CD4-positive, CD25-positive, alpha-beta regulatory T cell (primary cell): ENCODE measurements around the gene MSI2. TPM values are rescaled to one million over a fixed set of nuclear protein-coding genes. Genes with fewer than 3 reads are reported as not detected.

ENCODE experiments used
- ATAC-seq, 2 donors: fragments of 150-1000 bp; cut with Tn5 transposase; one replicate each; pipeline ENCODE4 v1.10.0; 2021; ENCODE audit warnings: low read depth in 2 of 2, moderate number of reproducible peaks in 2 of 2, moderate library complexity in 1 of 2
- DNase-seq, 3 donors: peaks; one replicate each; pipeline versions ENCODE4 v3.0.0 to v3.0.0-alpha.2; 2012 to 2022; ENCODE audit warnings: mixed read lengths in 1 of 3
- H3K27ac ChIP-seq: one replicate; pipeline ENCODE4 v1.7.0; 2013; ENCODE audit warnings: mild to moderate bottlenecking, low read length; ENCODE audit not compliant: insufficient read depth, poor library complexity, severe bottlenecking
- H3K27me3 ChIP-seq: one replicate; pipeline ENCODE4 v1.7.0; 2013; ENCODE audit warnings: low read length; ENCODE audit not compliant: control insufficient read depth, insufficient read depth
- H3K36me3 ChIP-seq: one replicate; pipeline ENCODE4 v1.7.0; 2013; ENCODE audit warnings: mild to moderate bottlenecking, low read length, moderate library complexity; ENCODE audit not compliant: control insufficient read depth, insufficient read depth
- H3K4me1 ChIP-seq: 2 replicates; pipeline ENCODE4 v1.7.0; 2013; ENCODE audit warnings: mild to moderate bottlenecking, low read length; ENCODE audit not compliant: insufficient read depth, control insufficient read depth, poor library complexity, severe bottlenecking
- H3K4me3 ChIP-seq: one replicate; pipeline ENCODE4 v1.7.0; 2013; ENCODE audit warnings: low read depth, mild to moderate bottlenecking, low read length, moderate library complexity
- H3K9me3 ChIP-seq, 2 experiments: 1 replicate in 1 of 2; 2 replicates in 1 of 2; pipeline ENCODE4 v1.7.0; 2013; ENCODE audit warnings: low read length in 2 of 2, mild to moderate bottlenecking in 1 of 2, moderate library complexity in 1 of 2; ENCODE audit not compliant: control insufficient read depth in 2 of 2
- H3K27ac Mint-ChIP-seq, 3 donors: one replicate each; pipeline ENCODE4 v1.8.0; 2020 to 2022; ENCODE audit warnings: mild to moderate bottlenecking in 3 of 3, mixed read lengths in 3 of 3, moderate library complexity in 2 of 3
- H3K27me3 Mint-ChIP-seq: one replicate; pipeline ENCODE4 v1.8.0; 2022; ENCODE audit warnings: mild to moderate bottlenecking, mixed read lengths
- H3K36me3 Mint-ChIP-seq: one replicate; pipeline ENCODE4 v1.8.0; 2020; ENCODE audit warnings: mixed read lengths
- H3K4me1 Mint-ChIP-seq, 4 donors: one replicate each; pipeline ENCODE4 v1.8.0; 2020 to 2022; ENCODE audit warnings: mixed read lengths in 4 of 4, mild to moderate bottlenecking in 1 of 4
- H3K4me3 Mint-ChIP-seq, 4 donors: one replicate each; pipeline ENCODE4 v1.8.0; 2020 to 2022; ENCODE audit warnings: mild to moderate bottlenecking in 4 of 4, mixed read lengths in 4 of 4, moderate library complexity in 3 of 4
- H3K9me3 Mint-ChIP-seq, 7 donors: one replicate each; pipeline ENCODE4 v1.8.0; 2020 to 2022; ENCODE audit warnings: mixed read lengths in 7 of 7, mild to moderate bottlenecking in 3 of 7, moderate library complexity in 2 of 7
- polyA plus RNA-seq, 4 donors: library from polyadenylated mRNA; unstranded; fragments of 300-500 nt; fragmentation: Illumina TruSeq; gene quantifications; one replicate each; pipeline ENCODE4 v1.2.3, GENCODE V29; 2021
- total RNA-seq: library from RNA; stranded (reverse); gene quantifications from one replicate; pipeline ENCODE4 v1.2.3, GENCODE V29; 2022

Gene MSI2
- total and polyA plus RNA-seq, 5 donors from 2014 or later, result 3.2 to 177 (median 3.4) TPM

DNA sequence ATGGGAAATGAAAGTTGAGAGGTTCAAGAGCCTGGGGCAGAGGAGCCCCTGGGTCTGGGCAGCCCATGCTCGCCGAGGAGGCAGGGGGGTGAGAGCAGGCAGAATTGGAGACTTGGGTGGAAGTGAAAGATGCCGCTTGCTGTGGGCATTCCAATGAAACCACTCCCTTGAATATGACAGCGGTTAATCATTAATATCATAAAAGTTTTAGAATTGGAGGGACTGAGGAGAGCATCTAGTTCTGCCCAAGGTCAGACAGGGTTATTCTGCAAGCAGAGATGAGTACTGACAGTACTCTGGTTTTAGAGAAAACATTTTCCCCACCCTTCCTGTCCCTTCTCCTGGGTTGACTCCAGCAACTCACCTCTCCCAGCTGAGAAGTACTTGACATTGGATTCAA lies 180.2 kb downstream of the MSI2 start:
- H3K36me3 Mint-ChIP-seq, result peaks cover 22% of the 10 kb centered on the region
- H3K4me3 ChIP-seq, result no peak overlapping the region
- no peak overlapping the region for H3K27ac ChIP-seq
- H3K9me3 ChIP-seq, result no peaks in the 10 kb centered on the region
- no peaks in the 10 kb centered on the region for H3K9me3 Mint-ChIP-seq
- H3K27ac Mint-ChIP-seq, result peak overlapping the region in 2 of 3 donors; percentile 7 to 74
- peak overlapping the region in 1 of 4 donors; percentile 3 for H3K4me3 Mint-ChIP-seq
- peaks cover 8% of the 10 kb centered on the region for H3K36me3 ChIP-seq
- no peaks in the 10 kb centered on the region for H3K27me3 ChIP-seq
- DNase-seq, result no peak
- H3K27me3 Mint-ChIP-seq, result no peaks in the 10 kb centered on the region
- ATAC-seq, result no peak
- H3K4me1 ChIP-seq, result peaks cover 23% of the 10 kb centered on the region
- peaks cover 30 to 73% (median 50%) of the 10 kb centered on the region in 4 donors for H3K4me1 Mint-ChIP-seq

DNA sequence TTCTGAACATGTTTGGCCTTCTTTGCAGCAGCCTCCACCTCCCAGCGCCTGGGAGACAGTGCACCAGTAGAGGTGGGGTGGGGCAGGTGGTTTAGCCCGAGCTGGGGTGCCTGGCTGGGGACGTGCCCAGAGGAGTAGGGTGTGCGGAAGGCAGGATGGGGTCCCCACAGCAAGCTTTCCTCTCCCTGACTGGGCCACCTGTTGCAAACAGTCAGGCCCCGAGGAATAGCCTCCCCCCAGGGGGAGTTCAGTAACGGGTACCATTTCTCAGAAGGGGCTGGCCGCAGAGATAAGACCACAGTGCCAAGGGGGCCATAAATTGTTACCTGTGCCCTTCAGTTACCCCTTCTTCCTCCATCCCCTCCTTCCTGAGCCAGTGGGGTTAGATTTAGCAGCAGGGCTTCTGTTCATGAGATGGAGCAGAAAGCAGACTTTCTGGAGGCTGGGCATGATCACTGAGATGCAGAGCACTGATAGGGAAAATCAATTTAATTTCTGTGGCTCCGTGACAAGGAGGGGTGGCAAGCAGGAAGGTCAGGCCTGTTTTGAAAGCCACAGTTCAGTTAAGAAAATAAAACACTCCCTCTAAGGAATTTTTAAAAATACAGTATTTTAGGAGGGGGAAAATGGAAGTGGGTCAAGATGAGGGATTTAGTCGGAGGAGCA lies 181.9 kb downstream of the MSI2 start:
- Histone ChIP-seq H3K27ac (no peak overlapping the region), H3K27me3 (no peaks in the 10 kb centered on the region), H3K9me3 (no peaks in the 10 kb centered on the region), H3K4me1 (peaks cover 40% of the 10 kb centered on the region), H3K36me3 (peaks cover 6% of the 10 kb centered on the region), H3K4me3 (no peak overlapping the region)
- Mint-ChIP-seq H3K36me3 (peaks cover 13% of the 10 kb centered on the region), H3K4me3 (peak overlapping the region in 1 of 4 donors; percentile 60), H3K27ac (peak overlapping the region; percentile 26 to 97 (median 56)), H3K27me3 (no peaks in the 10 kb centered on the region), H3K4me1 (peaks cover 31 to 79% (median 59%) of the 10 kb centered on the region in 4 donors), H3K9me3 (no peaks in the 10 kb centered on the region)
- DNase-seq, result no peak
- ATAC-seq, result no peak

DNA sequence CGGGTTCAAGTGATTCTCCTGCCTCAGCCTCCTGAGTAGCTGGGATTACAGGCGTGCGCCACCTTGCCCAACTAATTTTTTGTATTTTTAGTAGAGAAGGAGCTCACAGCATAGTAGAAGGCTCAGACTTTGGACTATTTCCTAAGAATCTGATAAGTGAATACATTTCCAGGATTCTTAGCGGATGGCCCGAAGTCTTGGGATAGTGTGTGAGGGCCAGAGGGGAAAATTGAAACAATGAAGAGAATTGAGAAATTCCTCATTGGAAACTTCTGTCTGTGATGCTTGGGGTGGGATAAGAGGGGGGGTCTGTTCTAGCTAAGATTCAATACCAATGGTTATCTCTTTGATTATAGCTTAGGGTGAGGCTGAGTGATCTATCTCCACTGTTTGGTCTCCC lies 183.3 kb downstream of the MSI2 start:
- peaks cover 27 to 88% (median 64%) of the 10 kb centered on the region in 4 donors for H3K4me1 Mint-ChIP-seq
- peak overlapping the region; percentile 51 to 88 (median 80) for H3K4me3 Mint-ChIP-seq
- H3K27ac Mint-ChIP-seq, result peak overlapping the region; percentile 97 to 99 (median 99)
- peaks cover 50% of the 10 kb centered on the region for H3K4me1 ChIP-seq
- H3K27me3 Mint-ChIP-seq, result no peaks in the 10 kb centered on the region
- no peaks in the 10 kb centered on the region for H3K9me3 ChIP-seq
- ATAC-seq, result no peak
- H3K36me3 ChIP-seq, result peaks cover 2% of the 10 kb centered on the region
- DNase-seq, result no peak
- peak overlapping the region; percentile 82 for H3K27ac ChIP-seq
- peaks cover 9% of the 10 kb centered on the region for H3K36me3 Mint-ChIP-seq
- peak overlapping the region; percentile 43 for H3K4me3 ChIP-seq
- H3K27me3 ChIP-seq, result no peaks in the 10 kb centered on the region
- no peaks in the 10 kb centered on the region for H3K9me3 Mint-ChIP-seq

DNA sequence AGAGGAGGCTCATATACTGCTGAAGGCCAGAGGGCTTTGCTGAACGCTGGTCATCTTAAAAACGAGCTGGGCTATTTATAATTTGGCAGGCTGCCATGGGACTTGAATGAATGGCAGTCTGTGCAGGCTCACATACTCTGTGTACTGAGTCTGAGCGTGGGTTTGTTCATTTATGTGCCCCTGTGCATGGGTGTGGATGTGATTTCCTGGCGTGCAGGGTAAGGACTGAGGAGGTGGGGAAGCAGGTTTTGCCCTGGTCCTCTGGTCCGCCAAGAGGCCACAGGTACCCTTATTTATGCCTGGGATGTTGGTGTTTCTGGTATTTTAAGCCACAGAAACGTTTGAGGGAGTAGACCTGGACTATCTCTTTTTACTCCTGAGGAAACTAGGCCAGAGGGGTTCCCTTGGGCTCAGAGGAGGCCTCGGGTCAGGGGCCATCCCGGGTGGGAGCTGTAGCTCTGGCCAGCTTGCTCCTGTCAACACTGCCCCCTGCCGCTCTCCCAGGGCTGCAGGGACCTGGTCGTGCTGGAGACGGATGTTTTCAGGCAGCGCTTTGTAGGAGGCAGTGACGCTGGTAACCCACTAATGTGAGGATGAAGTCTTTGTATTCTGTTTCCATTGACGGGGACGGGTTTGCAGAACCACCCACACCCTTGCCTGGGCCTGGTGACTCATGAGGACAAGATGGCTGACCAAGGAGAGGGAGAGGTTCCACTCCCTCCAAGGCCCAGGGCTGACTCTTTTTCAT lies 184.4 kb downstream of the MSI2 start:
- H3K36me3 ChIP-seq, result no peaks in the 10 kb centered on the region
- no peaks in the 10 kb centered on the region for H3K27me3 Mint-ChIP-seq
- H3K4me3 ChIP-seq, result peak overlapping the region; percentile 51
- H3K9me3 ChIP-seq, result no peaks in the 10 kb centered on the region
- peaks cover 59% of the 10 kb centered on the region for H3K4me1 ChIP-seq
- peaks cover 9% of the 10 kb centered on the region for H3K36me3 Mint-ChIP-seq
- no peaks in the 10 kb centered on the region for H3K27me3 ChIP-seq
- peak overlapping the region; percentile 82 for H3K27ac ChIP-seq
- DNase-seq (peak; percentile 48 to 87 (median 66)), ATAC-seq (peak; percentile 84)
- peak overlapping the region; percentile 97 to 99 (median 99) for H3K27ac Mint-ChIP-seq
- H3K4me1 Mint-ChIP-seq, result peaks cover 27 to 93% (median 65%) of the 10 kb centered on the region in 4 donors
- H3K9me3 Mint-ChIP-seq, result no peaks in the 10 kb centered on the region
- peak overlapping the region; percentile 51 to 88 (median 76) for H3K4me3 Mint-ChIP-seq

DNA sequence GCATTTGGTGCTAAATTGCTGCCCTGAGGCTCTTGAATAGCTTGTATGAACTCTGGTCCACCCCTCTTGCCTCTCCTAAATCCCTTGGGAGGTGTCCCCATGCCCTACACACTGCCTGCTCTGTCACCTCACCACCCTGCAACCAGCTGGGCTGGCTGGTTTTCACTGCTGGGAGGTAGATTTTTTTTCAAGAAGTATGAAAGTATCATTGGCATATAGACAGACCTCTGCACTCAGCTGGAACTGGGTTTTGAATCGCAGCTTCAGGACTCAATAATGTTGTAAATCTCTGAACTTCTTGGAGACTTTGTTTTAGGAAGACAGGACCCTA lies 184.9 kb downstream of the MSI2 start:
- Histone ChIP-seq H3K36me3 (no peaks in the 10 kb centered on the region), H3K27ac (peak overlapping the region; percentile 82), H3K4me3 (peak overlapping the region; percentile 51), H3K4me1 (peaks cover 59% of the 10 kb centered on the region), H3K27me3 (no peaks in the 10 kb centered on the region), H3K9me3 (no peaks in the 10 kb centered on the region)
- no peaks in the 10 kb centered on the region for H3K9me3 Mint-ChIP-seq
- H3K27ac Mint-ChIP-seq, result peak overlapping the region; percentile 97 to 99 (median 99)
- peaks cover 9% of the 10 kb centered on the region for H3K36me3 Mint-ChIP-seq
- ATAC-seq, result peak; percentile 15 to 25
- no peaks in the 10 kb centered on the region for H3K27me3 Mint-ChIP-seq
- no peak for DNase-seq
- H3K4me1 Mint-ChIP-seq, result peaks cover 21 to 93% (median 66%) of the 10 kb centered on the region in 4 donors
- H3K4me3 Mint-ChIP-seq, result peak overlapping the region; percentile 51 to 88 (median 76)

DNA sequence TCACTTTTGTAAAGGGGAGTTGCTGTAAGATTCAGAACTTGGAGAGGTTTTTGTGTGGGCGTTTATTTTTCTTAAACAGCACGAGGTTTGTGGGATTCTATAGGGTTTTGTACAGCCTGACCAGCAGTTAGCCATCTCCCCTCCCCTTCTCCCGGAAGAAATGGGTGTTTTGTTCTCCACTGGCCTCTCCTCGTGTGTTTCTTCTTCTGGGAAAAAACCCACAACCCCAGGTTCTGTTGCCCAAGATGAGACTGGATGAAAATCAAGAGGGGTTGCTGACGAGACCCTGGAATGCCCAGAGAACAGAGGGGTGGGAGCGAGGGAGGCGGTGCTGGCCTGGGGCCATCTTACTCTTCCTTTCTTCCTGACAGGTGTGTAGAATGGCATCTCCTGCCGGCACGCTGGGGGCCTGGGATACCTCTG lies 186.1 kb downstream of the MSI2 start:
- no peak for DNase-seq
- H3K4me3 ChIP-seq, result peak overlapping the region; percentile 31
- ATAC-seq, result no peak
- H3K27me3 Mint-ChIP-seq, result no peaks in the 10 kb centered on the region
- peaks cover 59% of the 10 kb centered on the region for H3K4me1 ChIP-seq
- peaks cover 6% of the 10 kb centered on the region for H3K36me3 Mint-ChIP-seq
- peak overlapping the region; percentile 69 for H3K27ac ChIP-seq
- H3K27ac Mint-ChIP-seq, result peak overlapping the region; percentile 76 to 99 (median 97)
- peak overlapping the region; percentile 51 to 88 (median 66) for H3K4me3 Mint-ChIP-seq
- H3K9me3 ChIP-seq, result no peaks in the 10 kb centered on the region
- H3K36me3 ChIP-seq, result no peaks in the 10 kb centered on the region
- H3K4me1 Mint-ChIP-seq, result peaks cover 19 to 88% (median 62%) of the 10 kb centered on the region in 4 donors
- H3K9me3 Mint-ChIP-seq, result no peaks in the 10 kb centered on the region
- H3K27me3 ChIP-seq, result no peaks in the 10 kb centered on the region

DNA sequence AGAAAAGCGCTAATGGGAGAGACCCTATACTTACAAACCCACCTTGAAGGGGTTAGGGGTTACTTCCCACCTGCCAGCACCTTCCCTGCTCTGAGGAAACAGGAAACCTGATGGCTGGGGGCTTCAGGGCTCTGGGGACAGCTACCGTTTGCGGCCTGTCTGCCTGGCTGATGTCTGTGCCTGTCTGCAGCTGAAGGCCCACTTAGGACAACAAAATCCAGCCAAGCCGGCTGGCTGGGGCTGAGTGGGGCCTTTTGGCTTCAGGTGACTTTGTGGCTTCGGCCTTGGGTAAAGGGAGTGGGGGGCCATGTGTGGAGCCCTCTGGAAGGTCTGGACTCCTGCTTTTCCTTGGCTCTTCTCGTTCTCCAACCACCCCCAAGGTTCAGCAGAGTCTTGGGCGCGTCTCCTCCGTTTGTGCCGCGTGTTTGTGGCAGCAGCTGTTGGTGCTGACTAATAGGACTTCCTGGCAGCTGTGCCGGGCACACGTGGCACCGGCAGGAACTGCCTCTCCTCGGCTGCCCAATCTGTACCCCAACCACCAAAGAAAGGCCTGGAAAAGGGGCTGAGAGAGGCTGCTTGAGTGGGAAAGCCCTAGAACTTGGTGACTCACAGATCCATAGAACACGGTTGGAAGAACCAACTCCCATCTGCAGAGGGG lies 186.7 kb downstream of the MSI2 start:
- Histone ChIP-seq H3K9me3 (no peaks in the 10 kb centered on the region), H3K27ac (peak overlapping the region; percentile 69), H3K4me1 (peaks cover 59% of the 10 kb centered on the region), H3K27me3 (no peaks in the 10 kb centered on the region), H3K4me3 (peak overlapping the region; percentile 3), H3K36me3 (no peaks in the 10 kb centered on the region)
- H3K36me3 Mint-ChIP-seq, result peaks cover 8% of the 10 kb centered on the region
- peak overlapping the region in 3 of 4 donors; percentile 51 to 78 (median 70) for H3K4me3 Mint-ChIP-seq
- ATAC-seq (peak; percentile 70), DNase-seq (peak; percentile 27 to 88 (median 52))
- peak overlapping the region; percentile 96 to 99 (median 97) for H3K27ac Mint-ChIP-seq
- no peaks in the 10 kb centered on the region for H3K9me3 Mint-ChIP-seq
- no peaks in the 10 kb centered on the region for H3K27me3 Mint-ChIP-seq
- peaks cover 24 to 86% (median 60%) of the 10 kb centered on the region in 4 donors for H3K4me1 Mint-ChIP-seq
